HepG2 (cell line): Measurements from ENCODE around the gene MTOR. TPM values are rescaled to one million over a fixed set of nuclear protein-coding genes. Genes with fewer than 3 reads are reported as not detected.

Source experiments
- ATF1 ChIP-seq: IDR thresholded peaks from 2 replicates; pipeline ENCODE4 v1.6.1; 2016; ENCODE audit warnings: mild to moderate bottlenecking, control low read depth
- CENPT ChIP-seq: sonication (generic); formaldehyde crosslinking; IDR thresholded peaks from 2 replicates; pipeline ENCODE4 v1.8.0; 2022; ENCODE audit warnings: low read depth, mild to moderate bottlenecking, moderate library complexity, missing genetic modification reagents
- ELF4 ChIP-seq: sonication (generic); formaldehyde crosslinking; IDR thresholded peaks from 2 replicates; pipeline ENCODE4 v1.5.0; 2020; ENCODE audit warnings: missing genetic modification reagents, mild to moderate bottlenecking, moderate library complexity, borderline replicate concordance
- FOXK2 ChIP-seq: fragments of 450-650 bp; IDR thresholded peaks from 2 replicates; pipeline ENCODE4 v1.6.1; 2016
- FOXP1 ChIP-seq, 2 experiments: fragments of 450-650 bp in 1 of 2; IDR thresholded peaks; 2 replicates each; pipeline ENCODE4 v1.6.1; 2017 to 2018; ENCODE audit warnings: antibody characterized with exemption in 1 of 2
- KAT8 ChIP-seq: IDR thresholded peaks from 2 replicates; pipeline ENCODE4 v1.6.1; 2016; ENCODE audit warnings: missing genetic modification reagents, missing compliant biosample characterization
- MLLT10 ChIP-seq: sonication (generic); formaldehyde crosslinking; IDR thresholded peaks from 2 replicates; pipeline ENCODE4 v1.4.0; 2020; ENCODE audit warnings: missing genetic modification reagents
- NCOA2 ChIP-seq: sonication (generic); formaldehyde crosslinking; IDR thresholded peaks from 2 replicates; pipeline ENCODE4 v1.8.0; 2022; ENCODE audit warnings: inconsistent platforms
- NFE2L1 ChIP-seq: sonication (generic); formaldehyde crosslinking; IDR thresholded peaks from 2 replicates; pipeline ENCODE4 v1.4.0; 2020; ENCODE audit warnings: missing genetic modification reagents, mild to moderate bottlenecking, borderline replicate concordance
- NFE2L2 ChIP-seq: fragments of 150-350 bp; IDR thresholded peaks from 2 replicates; pipeline ENCODE4 v1.6.1; 2014; ENCODE audit warnings: low read length
- PAF1 ChIP-seq: IDR thresholded peaks from 2 replicates; pipeline ENCODE4 v1.6.1; 2016; ENCODE audit warnings: missing genetic modification reagents, missing compliant biosample characterization
- PHF5A ChIP-seq: IDR thresholded peaks from one replicate; pipeline ENCODE4 v1.6.1; 2018; ENCODE audit warnings: low read depth, missing genetic modification reagents; ENCODE audit not compliant: unreplicated experiment
- POLR2G ChIP-seq: fragments of 200-400 bp; formaldehyde crosslinking; IDR thresholded peaks from 2 replicates; pipeline ENCODE4 v1.6.1; 2018; ENCODE audit warnings: mild to moderate bottlenecking, low read depth, low read length, moderate library complexity
- RBM22 ChIP-seq: fragments of 200-400 bp; formaldehyde crosslinking; optimal IDR thresholded peaks from 2 replicates; pipeline ENCODE3; 2017; ENCODE audit warnings: mild to moderate bottlenecking, low read length, moderate library complexity
- SAFB2 ChIP-seq: sonication (generic); formaldehyde crosslinking; IDR thresholded peaks from 2 replicates; pipeline ENCODE4 v1.5.1; 2020; ENCODE audit warnings: missing genetic modification reagents, low read depth, mild to moderate bottlenecking, borderline replicate concordance
- SMAD1 ChIP-seq: sonication (generic); formaldehyde crosslinking; IDR thresholded peaks from 2 replicates; pipeline ENCODE4 v1.4.0; 2020; ENCODE audit warnings: missing genetic modification reagents, low read depth, mild to moderate bottlenecking, borderline replicate concordance
- THAP7 ChIP-seq: sonication (generic); formaldehyde crosslinking; IDR thresholded peaks from 2 replicates; pipeline ENCODE4 v1.8.1; 2023; ENCODE audit warnings: mild to moderate bottlenecking, missing genetic modification reagents
- ZFX ChIP-seq: sonication (generic); formaldehyde crosslinking; IDR thresholded peaks from 2 replicates; pipeline ENCODE4 v1.4.0; 2020; ENCODE audit warnings: mild to moderate bottlenecking, low read depth, missing genetic modification reagents, moderate library complexity
- ZFYVE20 ChIP-seq: sonication (generic); formaldehyde crosslinking; IDR thresholded peaks from 2 replicates; pipeline ENCODE4 v1.8.0; 2023; ENCODE audit warnings: low read depth, mild to moderate bottlenecking, moderate library complexity, missing genetic modification reagents, borderline replicate concordance
- ZMYM4 ChIP-seq: sonication (generic); formaldehyde crosslinking; IDR thresholded peaks from 2 replicates; pipeline ENCODE4 v1.8.1; 2023; ENCODE audit warnings: mild to moderate bottlenecking, missing genetic modification reagents
- ZNF460 ChIP-seq: sonication (generic); formaldehyde crosslinking; IDR thresholded peaks from 2 replicates; pipeline ENCODE4 v1.5.1; 2020; ENCODE audit warnings: missing genetic modification reagents, mild to moderate bottlenecking, borderline replicate concordance
- ZNF562 ChIP-seq: sonication (generic); formaldehyde crosslinking; IDR thresholded peaks from 2 replicates; pipeline ENCODE4 v1.8.0; 2022; ENCODE audit warnings: missing genetic modification reagents, borderline replicate concordance
- ZNF775 ChIP-seq: sonication (generic); formaldehyde crosslinking; IDR thresholded peaks from 2 replicates; pipeline ENCODE4 v1.4.0; 2020; ENCODE audit warnings: missing genetic modification reagents, mild to moderate bottlenecking, moderate library complexity, borderline replicate concordance
- polyA plus RNA-seq, 8 experiments: library from polyadenylated mRNA; depleted of rRNA in 3 of 8; stranded (reverse) in 7 of 8; unstranded in 1 of 8; fragments of >200 nt; fragmentation: Illumina TruSeq in 4 of 8; extraction: Trizol in 4 of 8; gene quantifications; 2 replicates each; pipeline versions ENCODE4 v1.2.1 to v1.2.3, GENCODE V29; 2011 to 2016; ENCODE audit warnings: low read depth in 4 of 8, missing spikeins in 1 of 8, mixed read lengths in 1 of 8; ENCODE audit not compliant: insufficient read depth in 1 of 8
- total RNA-seq, 5 experiments: library from RNA; depleted of rRNA; stranded (reverse); fragments of >200 nt; fragmentation: Illumina TruSeq; extraction: Trizol; gene quantifications; 2 replicates each; pipeline ENCODE4 v1.2.3, GENCODE V29; 2016; ENCODE audit warnings: low read depth in 1 of 5
- TF ChIP-seq, protein P1 (sequence below): sonication (generic); formaldehyde crosslinking; IDR thresholded peaks from 2 replicates; pipeline ENCODE4 v1.4.0; 2020; ENCODE audit warnings: missing genetic modification reagents, borderline replicate concordance
- TF ChIP-seq, protein P2 (sequence below): sonication (generic); formaldehyde crosslinking; conservative IDR thresholded peaks from 2 replicates; pipeline ENCODE4 v1.8.0; 2022; ENCODE audit warnings: low read depth, missing genetic modification reagents
- TF ChIP-seq, protein P3 (sequence below): IDR thresholded peaks from 2 replicates; pipeline ENCODE4 v1.6.1; 2016; ENCODE audit warnings: low read depth, control low read depth

Gene MTOR
- total and polyA plus RNA-seq, 2 of the 13 experiments (the other 11 are each of a cell fraction or from before 2014, with no cell fraction given) = 24.6 to 34.6 TPM

DNA sequence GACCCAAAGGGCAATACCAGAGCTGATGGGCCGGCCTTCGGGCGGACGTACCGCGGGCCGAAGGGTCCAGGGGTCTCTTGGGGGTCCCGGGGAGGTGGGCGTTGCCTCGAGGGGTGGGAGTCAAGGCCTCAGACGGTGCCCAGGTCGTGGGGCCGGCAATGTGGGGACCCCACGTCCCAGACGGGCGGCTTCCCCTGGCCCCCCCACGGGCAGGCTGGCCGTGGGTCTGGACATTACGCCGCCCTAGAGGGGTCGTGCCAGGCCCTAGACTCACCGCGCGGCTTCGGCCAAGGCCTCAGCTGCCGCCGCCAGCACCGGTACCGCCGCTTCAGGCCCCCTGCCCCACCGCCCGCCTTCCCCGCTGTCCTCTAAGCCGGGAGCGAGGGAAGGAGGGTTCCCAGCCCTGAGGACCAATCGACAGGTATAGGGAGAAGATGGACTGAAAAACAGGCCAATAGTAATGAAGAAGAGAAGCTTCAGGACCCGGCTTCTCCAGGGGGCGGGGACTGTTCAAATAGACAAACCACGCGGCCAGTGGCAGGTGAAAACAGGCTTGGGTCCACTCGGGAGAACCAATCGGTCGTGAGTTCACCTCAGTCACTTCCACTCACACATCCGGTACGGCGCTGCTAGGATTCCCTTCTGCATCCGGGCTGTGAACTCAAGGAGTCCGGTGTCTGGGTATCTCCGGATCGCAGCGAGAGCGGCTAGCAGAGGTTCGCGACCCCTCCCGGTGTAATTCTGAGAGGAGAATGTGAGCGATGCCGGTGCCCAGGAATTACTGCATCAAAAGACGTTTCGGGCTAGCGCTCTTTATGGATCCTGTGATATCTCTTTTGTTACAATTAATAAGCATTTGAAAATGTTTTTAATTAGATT, at the start of gene MTOR (continued):
- TF ChIP-seq NFE2L2 = no peak
- TF ChIP-seq FOXK2 = peak; percentile 70
- TF ChIP-seq THAP7 = no peak
- no peak for TF ChIP-seq PAF1
- TF ChIP-seq KAT8 (CRISPR knock-in tag) = peak; percentile 97
- no peak for TF ChIP-seq ZNF562 (CRISPR knock-in tag)
- TF ChIP-seq SMAD1 (CRISPR knock-in tag) = no peak
- no peak for TF ChIP-seq ELF4 (CRISPR knock-in tag)
- TF ChIP-seq, protein P1, sequence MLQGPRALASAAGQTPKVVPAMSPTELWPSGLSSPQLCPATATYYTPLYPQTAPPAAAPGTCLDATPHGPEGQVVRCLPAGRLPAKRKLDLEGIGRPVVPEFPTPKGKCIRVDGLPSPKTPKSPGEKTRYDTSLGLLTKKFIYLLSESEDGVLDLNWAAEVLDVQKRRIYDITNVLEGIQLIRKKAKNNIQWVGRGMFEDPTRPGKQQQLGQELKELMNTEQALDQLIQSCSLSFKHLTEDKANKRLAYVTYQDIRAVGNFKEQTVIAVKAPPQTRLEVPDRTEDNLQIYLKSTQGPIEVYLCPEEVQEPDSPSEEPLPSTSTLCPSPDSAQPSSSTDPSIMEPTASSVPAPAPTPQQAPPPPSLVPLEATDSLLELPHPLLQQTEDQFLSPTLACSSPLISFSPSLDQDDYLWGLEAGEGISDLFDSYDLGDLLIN (CRISPR knock-in tag) = no peak
- no peak for TF ChIP-seq ZFYVE20
- no peak for TF ChIP-seq CENPT (CRISPR knock-in tag)
- no peak for TF ChIP-seq NFE2L1 (CRISPR knock-in tag)
- TF ChIP-seq ZNF775 = no peak
- TF ChIP-seq, protein P2, sequence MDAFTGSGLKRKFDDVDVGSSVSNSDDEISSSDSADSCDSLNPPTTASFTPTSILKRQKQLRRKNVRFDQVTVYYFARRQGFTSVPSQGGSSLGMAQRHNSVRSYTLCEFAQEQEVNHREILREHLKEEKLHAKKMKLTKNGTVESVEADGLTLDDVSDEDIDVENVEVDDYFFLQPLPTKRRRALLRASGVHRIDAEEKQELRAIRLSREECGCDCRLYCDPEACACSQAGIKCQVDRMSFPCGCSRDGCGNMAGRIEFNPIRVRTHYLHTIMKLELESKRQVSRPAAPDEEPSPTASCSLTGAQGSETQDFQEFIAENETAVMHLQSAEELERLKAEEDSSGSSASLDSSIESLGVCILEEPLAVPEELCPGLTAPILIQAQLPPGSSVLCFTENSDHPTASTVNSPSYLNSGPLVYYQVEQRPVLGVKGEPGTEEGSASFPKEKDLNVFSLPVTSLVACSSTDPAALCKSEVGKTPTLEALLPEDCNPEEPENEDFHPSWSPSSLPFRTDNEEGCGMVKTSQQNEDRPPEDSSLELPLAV (CRISPR knock-in tag) = no peak
- peak; percentile 70 for TF ChIP-seq ZFX
- no peak for TF ChIP-seq ZNF460 (CRISPR knock-in tag)
- TF ChIP-seq NCOA2 (CRISPR knock-in tag) = no peak; the same call in 1 of the 2 replicates
- peak; percentile 60 for TF ChIP-seq PHF5A
- no peak for TF ChIP-seq FOXP1 (IDR thresholded peaks at IDR 0.05)
- 0 out of 2 replicates have a peak, but pooled peaks have one; percentile 28 for TF ChIP-seq FOXP1 (CRISPR knock-in tag; IDR thresholded peaks at IDR 0.05)
- TF ChIP-seq RBM22 = no peak
- TF ChIP-seq ATF1 (CRISPR knock-in tag) = no peak; the same call in 1 of the 2 replicates
- peak; percentile 83 for TF ChIP-seq POLR2G
- TF ChIP-seq, protein P3, sequence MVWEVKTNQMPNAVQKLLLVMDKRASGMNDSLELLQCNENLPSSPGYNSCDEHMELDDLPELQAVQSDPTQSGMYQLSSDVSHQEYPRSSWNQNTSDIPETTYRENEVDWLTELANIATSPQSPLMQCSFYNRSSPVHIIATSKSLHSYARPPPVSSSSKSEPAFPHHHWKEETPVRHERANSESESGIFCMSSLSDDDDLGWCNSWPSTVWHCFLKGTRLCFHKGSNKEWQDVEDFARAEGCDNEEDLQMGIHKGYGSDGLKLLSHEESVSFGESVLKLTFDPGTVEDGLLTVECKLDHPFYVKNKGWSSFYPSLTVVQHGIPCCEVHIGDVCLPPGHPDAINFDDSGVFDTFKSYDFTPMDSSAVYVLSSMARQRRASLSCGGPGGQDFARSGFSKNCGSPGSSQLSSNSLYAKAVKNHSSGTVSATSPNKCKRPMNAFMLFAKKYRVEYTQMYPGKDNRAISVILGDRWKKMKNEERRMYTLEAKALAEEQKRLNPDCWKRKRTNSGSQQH (CRISPR knock-in tag) = no peak
- TF ChIP-seq ZMYM4 (CRISPR knock-in tag) = no peak
- no peak for TF ChIP-seq MLLT10 (CRISPR knock-in tag)
- peak; percentile 68; the same call in 1 of the 2 replicates for TF ChIP-seq SAFB2 (CRISPR knock-in tag)
